ENCODE measurements around the gene ZNF550.
"Not testable (repeated sequence)": the region's sequence is repeated elsewhere in the genome, so short reads cannot be mapped to it uniquely, and the experiment has no call there.

The ZNF550 gene

DNA sequence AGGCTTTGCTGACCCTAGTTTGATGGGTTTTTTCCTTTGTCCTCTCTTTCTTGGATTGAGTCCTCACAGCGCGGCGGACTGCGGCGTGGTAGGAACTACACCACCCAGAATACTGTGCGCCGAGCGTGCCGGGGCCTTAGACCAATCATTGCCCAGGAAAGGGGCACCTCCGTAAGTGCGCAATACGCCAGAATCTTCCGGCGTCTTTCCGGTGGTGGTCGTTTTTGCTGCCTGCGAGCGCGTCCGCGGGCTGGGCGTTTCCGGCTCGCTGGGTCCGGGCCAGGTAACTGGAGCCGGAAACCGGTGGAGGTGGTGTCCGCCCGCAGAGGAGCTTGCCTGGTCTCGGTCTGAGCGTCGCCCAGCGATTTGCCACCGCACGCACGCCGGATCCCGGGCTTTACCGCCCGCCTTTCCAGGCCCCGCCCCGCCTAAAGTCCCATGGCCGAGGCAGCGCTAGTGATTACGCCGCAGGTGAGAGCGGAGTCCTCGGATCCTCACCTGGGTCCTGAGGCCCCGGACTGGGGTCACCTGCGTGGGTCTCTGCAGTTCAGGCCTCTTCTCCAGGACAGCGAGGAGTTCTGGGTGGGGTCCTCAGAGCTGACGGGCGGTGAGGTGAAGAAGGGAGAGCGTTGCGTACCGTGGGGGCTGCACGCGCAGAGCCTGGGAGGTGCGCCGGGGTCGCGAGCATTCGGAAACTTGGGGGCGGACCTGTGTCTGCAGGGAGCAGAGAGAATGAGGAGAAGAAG is 32.4 kb downstream of the ZNF550 start, which contains the start of gene ZNF549:
ZNF549 (plus strand) TSS at position 221 of the 746 bp plus-strand sequence; CDS start at position 439, 218 bp downstream.
- DNase-seq = peak; percentile 92

DNA sequence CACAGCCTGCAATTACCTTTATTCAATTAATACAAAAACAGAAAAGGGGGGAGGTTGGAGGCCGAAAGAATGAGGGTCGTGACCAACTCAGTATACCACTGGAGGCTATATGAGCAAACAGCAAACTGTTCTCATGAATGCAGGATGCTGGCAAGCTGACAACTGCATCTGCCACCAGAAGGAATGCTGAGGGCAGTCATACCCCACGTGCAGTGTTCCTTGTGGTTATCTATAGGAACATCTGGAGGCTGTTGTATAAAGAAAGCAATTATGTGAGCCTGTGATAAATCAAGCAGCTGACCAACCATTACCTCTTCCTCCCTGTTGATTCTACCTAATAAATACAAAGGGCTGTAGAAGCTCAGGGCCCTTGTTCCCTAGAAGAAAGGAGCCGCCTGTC is 41.6 kb downstream of the ZNF550 start:
- DNase-seq = not testable (repeated sequence)

DNA sequence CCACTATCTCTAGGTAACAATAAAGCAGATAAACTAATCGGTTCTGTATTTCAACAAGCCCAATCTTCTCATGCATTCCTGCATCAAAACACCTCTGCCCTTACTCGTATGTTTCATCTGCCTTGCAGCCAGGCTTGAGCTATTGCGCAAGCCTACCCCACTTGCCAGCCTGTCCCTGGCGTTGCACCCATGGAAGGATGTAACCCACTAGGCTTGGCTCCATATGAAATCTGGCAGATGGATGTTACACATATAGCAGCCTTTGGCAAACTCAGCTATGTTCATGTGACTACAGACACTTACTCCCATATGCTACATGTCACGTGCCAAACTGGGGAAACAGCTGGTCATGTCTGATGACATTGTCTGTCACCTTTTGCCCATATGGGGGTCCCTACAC is 44.4 kb downstream of the ZNF550 start:
- DNase-seq = no peak

DNA sequence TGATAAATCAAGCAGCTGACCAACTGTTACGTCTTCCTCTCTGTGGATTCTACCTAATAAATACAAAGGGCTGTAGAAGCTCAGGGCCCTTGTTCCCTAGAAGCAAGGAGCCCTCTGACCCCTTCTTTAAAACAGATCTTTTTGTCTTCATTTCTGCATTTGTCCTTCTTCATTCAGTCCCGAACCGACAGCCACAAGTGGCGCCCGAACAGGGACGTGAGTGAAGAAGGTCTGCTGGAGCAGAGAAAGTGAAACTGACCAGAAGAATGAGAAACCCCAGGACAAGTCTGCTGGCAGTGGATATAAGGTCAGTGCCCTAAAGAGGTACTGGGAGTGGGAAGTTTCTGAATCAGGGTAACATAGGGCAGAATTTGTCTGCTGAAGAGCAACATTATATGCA is 46.8 kb downstream of the ZNF550 start:
- no peak for DNase-seq

DNA sequence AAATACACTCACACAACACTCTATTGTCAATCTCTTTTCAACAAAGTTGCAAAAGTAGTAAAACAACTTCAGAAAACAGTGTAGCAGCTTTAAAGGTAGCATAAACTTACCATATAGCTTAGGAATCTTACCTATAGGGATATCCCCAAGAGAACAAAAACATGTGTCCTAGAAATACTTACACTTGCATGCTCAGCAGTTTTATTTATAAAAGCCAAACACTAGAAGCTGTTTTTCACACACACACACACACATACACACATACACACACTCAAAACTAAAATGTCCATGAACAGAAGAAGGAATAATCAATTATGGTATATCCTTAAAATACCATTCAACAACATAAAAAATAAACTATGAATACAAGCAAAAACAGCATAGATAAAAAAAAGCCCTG is 48.2 kb downstream of the ZNF550 start:
- DNase-seq = no peak

DNA sequence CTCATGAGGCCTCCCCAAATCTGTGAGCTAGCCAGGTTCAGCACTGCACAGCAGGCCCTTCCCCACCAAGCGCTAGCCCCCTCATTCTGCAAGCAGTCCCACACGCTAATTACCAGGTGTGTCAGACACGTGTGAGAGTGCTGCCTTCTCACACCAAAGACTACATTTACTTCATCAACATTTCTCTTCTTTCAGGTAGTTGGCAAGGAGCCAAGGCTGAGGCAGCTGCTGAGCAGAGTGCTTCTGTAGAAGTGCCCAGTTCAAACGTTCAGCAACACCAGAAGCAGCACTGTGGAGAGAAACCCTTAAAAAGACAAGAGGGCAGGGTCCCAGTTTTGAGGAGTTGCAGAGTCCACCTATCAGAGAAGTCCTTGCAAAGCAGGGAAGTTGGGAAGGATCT is 53.5 kb downstream of the ZNF550 start:
- DNase-seq = no peak

DNA sequence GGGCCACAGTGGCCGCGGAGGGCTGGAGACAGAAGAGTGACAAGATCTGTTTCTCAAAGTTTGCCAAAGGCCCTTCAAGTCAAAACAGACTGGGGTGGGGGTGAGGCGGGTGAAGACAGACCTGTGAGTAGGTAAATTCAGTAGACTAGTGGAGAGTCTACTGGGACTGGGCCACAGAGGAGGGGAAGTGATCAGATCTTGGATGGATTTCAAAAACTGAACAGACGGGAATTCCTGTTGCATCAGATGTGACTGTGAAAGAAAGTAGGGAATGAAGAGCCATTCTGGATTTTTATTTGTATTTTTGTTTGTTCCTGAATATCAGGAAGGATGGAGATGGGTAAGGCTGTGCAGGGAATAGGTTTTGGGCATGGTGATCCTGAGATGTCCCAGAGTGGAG is 59.3 kb downstream of the ZNF550 start:
- peak; percentile 44 for DNase-seq

DNA sequence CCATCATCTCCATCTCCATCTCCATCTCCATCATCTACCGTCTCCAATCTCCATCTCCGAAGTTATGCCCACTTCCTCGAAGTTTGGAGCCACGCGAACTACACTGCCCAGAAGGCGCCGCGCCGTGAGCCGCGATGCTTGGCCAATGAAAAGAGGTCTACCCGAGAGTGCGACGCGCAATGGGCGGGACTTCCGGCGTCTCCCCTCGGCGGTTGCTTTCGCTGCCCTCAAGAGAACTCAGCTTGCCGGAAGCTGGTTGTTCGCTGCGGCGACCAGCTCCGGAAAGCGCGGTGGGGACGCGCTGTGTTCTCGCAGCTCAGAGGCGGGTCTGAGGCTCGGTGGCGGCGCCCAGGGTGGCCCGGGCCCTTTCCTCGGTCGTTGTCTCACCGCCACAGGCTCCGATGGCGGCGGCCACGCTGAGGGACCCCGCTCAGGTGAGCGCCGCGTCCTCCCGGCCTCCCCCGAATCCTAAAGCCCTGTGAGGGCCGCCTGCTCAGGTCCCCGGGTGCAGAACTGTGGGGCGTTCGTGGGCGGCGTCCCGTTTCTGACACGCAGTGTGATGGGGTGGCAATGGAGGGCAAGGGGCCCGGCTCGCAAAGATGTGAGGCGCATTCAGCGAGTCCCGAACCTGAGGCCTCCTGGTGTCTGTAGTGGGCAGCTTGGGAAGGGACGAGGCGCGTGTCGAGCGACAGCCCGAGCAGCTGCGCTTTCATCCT is 59.8 kb downstream of the ZNF550 start, which contains the start of gene ZNF773:
ZNF773 (plus strand) TSS at position 259 of the 716 bp plus-strand sequence; CDS start at position 402, 143 bp downstream.
- DNase-seq = peak; percentile 95

DNA sequence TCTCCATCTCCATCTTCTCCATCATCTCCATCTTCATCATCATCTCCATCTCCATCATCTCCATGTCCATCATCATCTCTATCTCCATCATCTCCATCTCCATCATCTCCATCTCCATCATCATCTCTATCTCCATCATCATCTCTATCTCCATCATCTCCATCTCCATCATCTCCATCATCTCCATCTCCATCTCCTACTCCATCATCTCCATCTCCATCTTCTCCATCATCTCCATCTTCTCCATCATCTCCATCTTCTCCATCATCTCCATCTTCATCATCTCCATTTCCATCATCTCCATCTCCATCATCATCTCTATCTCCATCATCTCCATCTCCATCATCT is 60.4 kb downstream of the ZNF550 start:
- not testable (repeated sequence) for DNase-seq

DNA sequence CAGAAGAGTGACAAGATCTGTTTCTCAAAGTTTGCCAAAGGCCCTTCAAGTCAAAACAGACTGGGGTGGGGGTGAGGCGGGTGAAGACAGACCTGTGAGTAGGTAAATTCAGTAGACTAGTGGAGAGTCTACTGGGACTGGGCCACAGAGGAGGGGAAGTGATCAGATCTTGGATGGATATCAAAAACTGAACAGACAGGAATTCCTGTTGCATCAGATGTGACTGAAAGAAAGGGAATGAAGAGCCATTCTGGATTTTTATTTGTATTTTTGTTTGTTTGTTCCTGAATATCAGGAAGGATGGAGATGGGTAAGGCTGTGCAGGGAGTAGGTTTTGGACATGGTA is 71.4 kb downstream of the ZNF550 start:
- not testable (repeated sequence) for DNase-seq

DNA sequence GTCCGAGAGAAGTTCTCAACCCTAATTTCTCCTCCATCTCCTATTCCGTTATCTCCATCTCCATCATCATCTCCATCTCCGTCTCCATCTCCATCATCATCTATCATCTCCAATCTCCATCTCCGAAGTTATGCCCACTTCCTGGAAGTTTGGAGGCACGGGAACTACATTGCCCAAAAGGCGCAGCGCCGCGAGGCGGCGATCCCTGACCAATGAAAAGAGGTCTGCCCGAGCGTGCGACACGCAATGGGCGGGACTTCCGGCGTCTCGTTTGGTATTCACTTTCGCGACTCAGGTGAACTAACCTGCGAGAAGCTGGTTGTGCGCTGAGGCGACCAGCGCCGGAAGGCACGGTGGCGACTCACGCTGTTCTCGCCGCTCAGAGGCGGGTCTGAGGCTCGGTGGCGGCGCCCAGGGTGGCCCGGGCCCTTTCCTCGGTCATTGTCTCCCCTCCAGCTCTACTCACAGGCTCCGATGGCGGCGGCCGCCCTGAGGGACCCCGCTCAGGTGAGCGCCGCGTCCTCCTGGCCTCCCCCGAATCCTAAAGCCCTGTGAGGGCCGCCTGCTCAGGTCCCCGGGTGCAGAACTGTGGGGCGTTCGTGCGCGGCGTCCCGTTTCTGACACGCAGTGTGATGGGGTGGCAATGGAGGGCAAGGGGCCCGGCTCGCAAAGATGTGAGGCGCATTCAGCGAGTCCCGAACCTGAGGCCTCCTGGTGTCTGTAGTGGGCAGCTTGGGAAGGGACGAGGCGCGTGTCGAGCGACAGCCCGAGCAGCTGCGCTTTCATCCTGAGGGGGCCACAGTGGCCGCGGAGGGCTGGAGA is 72.0 kb downstream of the ZNF550 start, which contains the start of gene ZNF419:
ZNF419 (plus strand) TSS at position 274 of the 822 bp plus-strand sequence; CDS start at position 475, 201 bp downstream.
- peak; percentile 86 for DNase-seq

Measured in EL (cell line).